Smooth muscle cell of the pulmonary artery (primary cell): Measurements from ENCODE around the gene GADD45G. TPM values are rescaled to one million over a fixed set of nuclear protein-coding genes. Genes with fewer than 3 reads are reported as not detected.

Source experiments
- total RNA-seq: library from RNA; depleted of rRNA; stranded (reverse); fragments of >200 nt; gene quantifications from 2 replicates; pipeline ENCODE4 v1.2.3, GENCODE V29; 2014

The GADD45G gene, protein sequence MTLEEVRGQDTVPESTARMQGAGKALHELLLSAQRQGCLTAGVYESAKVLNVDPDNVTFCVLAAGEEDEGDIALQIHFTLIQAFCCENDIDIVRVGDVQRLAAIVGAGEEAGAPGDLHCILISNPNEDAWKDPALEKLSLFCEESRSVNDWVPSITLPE
- 0.20 and 0.36 TPM in 2 replicates for total RNA-seq

DNA sequence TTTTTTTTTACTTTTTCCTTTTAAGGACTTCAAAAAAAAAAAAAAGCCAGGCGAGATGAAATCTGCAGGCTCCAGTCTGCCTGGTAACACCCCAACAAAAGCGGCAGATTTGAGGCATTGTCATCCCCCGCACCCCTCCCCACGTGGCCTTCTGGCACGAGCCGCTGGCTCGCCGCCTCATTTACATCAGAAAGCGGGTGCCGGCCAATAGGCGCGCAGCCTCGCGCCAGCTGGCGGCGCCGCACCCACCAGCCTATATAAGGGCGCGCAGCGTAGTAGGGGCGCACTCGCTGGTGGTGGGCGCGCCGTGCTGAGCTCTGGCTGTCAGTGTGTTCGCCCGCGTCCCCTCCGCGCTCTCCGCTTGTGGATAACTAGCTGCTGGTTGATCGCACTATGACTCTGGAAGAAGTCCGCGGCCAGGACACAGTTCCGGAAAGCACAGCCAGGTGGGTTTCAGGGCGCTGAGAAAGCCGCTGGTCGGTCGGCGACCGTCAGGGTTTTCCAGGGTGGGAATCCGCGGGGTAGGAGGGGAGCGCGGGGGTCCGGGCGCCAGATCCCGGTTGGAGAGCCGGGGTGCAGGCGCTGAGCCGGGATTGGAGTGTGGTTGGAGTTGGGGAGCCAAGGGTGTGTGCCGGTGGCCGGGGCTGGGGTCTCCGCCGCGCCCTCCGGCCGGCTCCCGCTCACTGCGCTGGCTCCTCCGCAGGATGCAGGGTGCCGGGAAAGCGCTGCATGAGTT, at the start of gene GADD45G:
TSS of gene GADD45G (plus strand) at position 284 of the 736 bp plus-strand sequence. CDS start at position 394, 110 bp downstream.

Other genes starting within 250 kb of the GADD45G start
- gene SEMA4D, start 106.9 kb upstream of the GADD45G start, total RNA-seq: 0.07 and 0.78 TPM in 2 replicates